H9 (cell line): Measurements from ENCODE around the gene MAP3K5. TPM values are rescaled to one million over a fixed set of nuclear protein-coding genes. Genes with fewer than 3 reads are reported as not detected.

Experiments used
- DNase-seq: peaks from one replicate; pipeline ENCODE4 v3.0.0-alpha.2; 2017
- H2AFZ ChIP-seq: one replicate; pipeline ENCODE4 v1.6.1; 2013; ENCODE audit warnings: mild to moderate bottlenecking, low read length, control low read depth, moderate library complexity
- H2AK5ac ChIP-seq: 2 replicates; pipeline ENCODE4 v1.6.1; 2013; ENCODE audit warnings: low read length, control low read depth, mixed read lengths; ENCODE audit not compliant: insufficient read length
- H2BK120ac ChIP-seq: one replicate; pipeline ENCODE4 v1.6.1; 2013; ENCODE audit warnings: low read depth, mild to moderate bottlenecking, low read length, control low read depth, inconsistent platforms; ENCODE audit not compliant: poor library complexity, severe bottlenecking
- H2BK12ac ChIP-seq: 2 replicates; pipeline ENCODE4 v1.6.1; 2013; ENCODE audit warnings: low read length, control low read depth, mixed read lengths, low read depth; ENCODE audit not compliant: insufficient read length
- H2BK15ac ChIP-seq: 2 replicates; pipeline ENCODE4 v1.6.1; 2013; ENCODE audit warnings: low read depth, low read length, control low read depth
- H2BK20ac ChIP-seq: one replicate; pipeline ENCODE4 v1.6.1; 2013; ENCODE audit warnings: low read depth, mild to moderate bottlenecking, low read length, control low read depth, inconsistent platforms; ENCODE audit not compliant: poor library complexity, severe bottlenecking
- H2BK5ac ChIP-seq: 2 replicates; pipeline ENCODE4 v1.6.1; 2013; ENCODE audit warnings: low read length, control low read depth, mixed read lengths; ENCODE audit not compliant: insufficient read length
- H3K14ac ChIP-seq: 2 replicates; pipeline ENCODE4 v1.6.1; 2013; ENCODE audit warnings: low read length, control low read depth; ENCODE audit not compliant: insufficient read depth
- H3K18ac ChIP-seq: 2 replicates; pipeline ENCODE4 v1.6.1; 2013; ENCODE audit warnings: low read depth, mild to moderate bottlenecking, mixed read lengths, low read length, control low read depth; ENCODE audit not compliant: insufficient read length
- H3K23ac ChIP-seq: 2 replicates; pipeline ENCODE4 v1.6.1; 2013; ENCODE audit warnings: low read length, control low read depth, mixed read lengths, low read depth; ENCODE audit not compliant: insufficient read length
- H3K23me2 ChIP-seq: 2 replicates; pipeline ENCODE4 v1.6.1; 2013; ENCODE audit warnings: low read depth, mild to moderate bottlenecking, mixed read lengths, low read length, control low read depth; ENCODE audit not compliant: insufficient read length, poor library complexity, severe bottlenecking
- H3K27ac ChIP-seq: 2 replicates; pipeline ENCODE4 v1.5.1; 2013; ENCODE audit warnings: low read length, control low read depth, mixed read lengths, low read depth; ENCODE audit not compliant: insufficient read length
- H3K27me3 ChIP-seq: 2 replicates; pipeline ENCODE4 v1.6.1; 2013; ENCODE audit warnings: low read length, control low read depth, inconsistent platforms; ENCODE audit not compliant: insufficient read depth
- H3K4ac ChIP-seq: 2 replicates; pipeline ENCODE4 v1.6.1; 2013; ENCODE audit warnings: low read depth, mild to moderate bottlenecking, control low read depth, inconsistent platforms, low read length, moderate library complexity
- H3K4me1 ChIP-seq: 2 replicates; pipeline ENCODE4 v1.6.1; 2013; ENCODE audit warnings: low read length, control low read depth, inconsistent platforms; ENCODE audit not compliant: insufficient read depth
- H3K4me2 ChIP-seq: 2 replicates; pipeline ENCODE4 v1.6.1; 2013; ENCODE audit warnings: low read length, control low read depth, mixed read lengths; ENCODE audit not compliant: insufficient read length, insufficient read depth
- H3K56ac ChIP-seq: 2 replicates; pipeline ENCODE4 v1.6.1; 2013; ENCODE audit warnings: low read depth, mild to moderate bottlenecking, mixed read lengths, low read length, control low read depth; ENCODE audit not compliant: insufficient read length
- H3K79me1 ChIP-seq: 2 replicates; pipeline ENCODE4 v1.6.1; 2013; ENCODE audit warnings: low read depth, mild to moderate bottlenecking, moderate library complexity, low read length, control low read depth, inconsistent platforms; ENCODE audit not compliant: insufficient read depth, poor library complexity, severe bottlenecking
- H3K79me2 ChIP-seq: 2 replicates; pipeline ENCODE4 v1.6.1; 2013; ENCODE audit warnings: low read length, control low read depth, inconsistent platforms; ENCODE audit not compliant: insufficient read depth
- H3K9ac ChIP-seq: 2 replicates; pipeline ENCODE4 v1.6.1; 2013; ENCODE audit warnings: low read length, control low read depth, mixed read lengths; ENCODE audit not compliant: insufficient read length; ENCODE audit errors: extremely low read depth
- H3K9me3 ChIP-seq: one replicate; pipeline ENCODE4 v1.6.1; 2013; ENCODE audit warnings: low read depth, low read length, inconsistent platforms; ENCODE audit not compliant: control insufficient read depth
- H3T11ph ChIP-seq: one replicate; pipeline ENCODE4 v1.6.1; 2013; ENCODE audit warnings: mild to moderate bottlenecking, low read length, control low read depth, inconsistent platforms
- H4K20me1 ChIP-seq: one replicate; pipeline ENCODE4 v1.6.1; 2013; ENCODE audit not compliant: control insufficient read depth, insufficient read length, insufficient read depth
- H4K5ac ChIP-seq: 2 replicates; pipeline ENCODE4 v1.6.1; 2013; ENCODE audit warnings: low read depth, mild to moderate bottlenecking, mixed read lengths, low read length, control low read depth; ENCODE audit not compliant: insufficient read length
- H4K8ac ChIP-seq: replicated peaks from 2 replicates; pipeline ENCODE4 v1.6.1; 2013; ENCODE audit warnings: low read length, control low read depth, mixed read lengths, low read depth; ENCODE audit not compliant: insufficient read length
- H4K91ac ChIP-seq: 2 replicates; pipeline ENCODE4 v1.6.1; 2013; ENCODE audit warnings: low read depth, mild to moderate bottlenecking, moderate library complexity, mixed read lengths, low read length, control low read depth; ENCODE audit not compliant: insufficient read length
- H3K27ac Mint-ChIP-seq, 3 experiments: 2 replicates in 2 of 3; 3 replicates in 1 of 3; pipeline ENCODE4 v1.8.0; 2020 to 2021; ENCODE audit warnings: mixed read lengths in 3 of 3, mild to moderate bottlenecking in 1 of 3, moderate library complexity in 1 of 3
- H3K27me3 Mint-ChIP-seq: 2 replicates; pipeline ENCODE4 v1.8.0; 2021; ENCODE audit warnings: low read depth, mild to moderate bottlenecking, moderate library complexity, mixed read lengths
- H3K36me3 Mint-ChIP-seq, 3 experiments: 2 replicates in 2 of 3; 3 replicates in 1 of 3; pipeline ENCODE4 v1.8.0; 2020 to 2021; ENCODE audit warnings: low read depth in 3 of 3, mixed read lengths in 3 of 3; ENCODE audit not compliant: insufficient read depth in 1 of 3
- H3K4me1 Mint-ChIP-seq, 2 experiments: 2 replicates each; pipeline ENCODE4 v1.8.0; 2020; ENCODE audit warnings: mixed read lengths in 2 of 2
- H3K4me3 Mint-ChIP-seq, 2 experiments: 2 replicates in 1 of 2; 3 replicates in 1 of 2; pipeline ENCODE4 v1.8.0; 2020 to 2021; ENCODE audit warnings: mild to moderate bottlenecking in 2 of 2, mixed read lengths in 2 of 2, moderate library complexity in 1 of 2
- H3K9me3 Mint-ChIP-seq, 2 experiments: 2 replicates in 1 of 2; 3 replicates in 1 of 2; pipeline ENCODE4 v1.8.0; 2020; ENCODE audit warnings: mild to moderate bottlenecking in 2 of 2, mixed read lengths in 2 of 2, moderate library complexity in 1 of 2
- WGBS: extraction: QIAGEN DNeasy Blood & Tissue Kit; methylation state at CpG from one replicate; pipeline ENCODE4 v1.1.7; 2013; ENCODE audit warnings: missing lambda C conversion rate, low lambda C conversion rate, mixed read lengths; ENCODE audit not compliant: insufficient read length; ENCODE audit errors: extremely low coverage; 5-methylcytosine and 5-hydroxymethylcytosine counted together
- total RNA-seq: library from RNA; stranded (reverse); gene quantifications from 2 replicates; pipeline ENCODE4 v1.2.1, GENCODE V29; 2021
- TF ChIP-seq, protein P1 (sequence below): fragments of 200-600 bp; sonication (generic); conservative IDR thresholded peaks from 3 replicates; pipeline ENCODE4 v1.8.0; 2021; ENCODE audit warnings: antibody characterized with exemption, mild to moderate bottlenecking

MAP3K5 gene
- total RNA-seq, 1 experiment from 2014 or later: 1.6 TPM

DNA sequence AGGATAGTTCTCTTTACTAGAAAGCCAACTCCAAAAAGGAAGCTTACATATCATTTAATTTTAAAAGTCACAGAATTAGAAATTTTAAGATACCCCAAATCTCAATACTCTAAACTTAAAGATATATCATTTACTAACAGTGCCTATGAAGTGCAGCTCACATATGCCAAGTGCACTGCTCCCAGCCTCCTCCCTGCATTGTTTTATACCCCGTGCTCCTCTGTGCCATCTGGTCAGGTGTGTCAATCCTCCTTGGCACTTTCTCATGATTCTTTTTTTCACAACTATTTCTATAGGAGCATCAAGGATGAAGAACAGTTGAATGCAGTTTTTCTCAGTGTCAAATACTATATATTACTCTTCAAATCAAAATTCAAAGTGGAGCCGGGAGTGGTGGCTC lies 250.9 kb downstream of the MAP3K5 start:
- peaks cover 0 to 4% (median 3%) of the 10 kb centered on the region in 3 experiments; a peak in 3 of 7 replicates for H3K36me3 Mint-ChIP-seq
- no peak overlapping the region for H4K8ac ChIP-seq
- H3K27me3 Mint-ChIP-seq: no peaks in the 10 kb centered on the region
- no peak overlapping the region for H3K56ac ChIP-seq
- peaks cover 51 to 54% of the 10 kb centered on the region in 2 experiments for H3K4me1 Mint-ChIP-seq
- no peak overlapping the region for H3K14ac ChIP-seq
- no peak overlapping the region for H3K4me3 Mint-ChIP-seq
- no peak for DNase-seq
- H2AFZ ChIP-seq: no peak overlapping the region
- H3K9ac ChIP-seq: no peak overlapping the region
- H3K27ac Mint-ChIP-seq: no peak overlapping the region
- WGBS: no CpG with 5 or more reads among the region's 2 CpGs
- no peak overlapping the region for H3K4ac ChIP-seq
- H2BK120ac ChIP-seq: no peak overlapping the region
- H3K79me1 ChIP-seq: peaks cover 17% of the 10 kb centered on the region
- H2BK12ac ChIP-seq: no peak overlapping the region
- no peaks in the 10 kb centered on the region for H3K27me3 ChIP-seq
- H4K91ac ChIP-seq: no peak overlapping the region
- no peak overlapping the region for H3K18ac ChIP-seq
- peaks cover 12% of the 10 kb centered on the region; the same call in 1 of the 2 replicates for H3K4me1 ChIP-seq
- no peaks in the 10 kb centered on the region for H3K23me2 ChIP-seq
- no peaks in the 10 kb centered on the region for H3K9me3 Mint-ChIP-seq
- H3K4me2 ChIP-seq: no peak overlapping the region
- H3K79me2 ChIP-seq: peaks cover 14% of the 10 kb centered on the region; the same call in 1 of the 2 replicates
- H2BK5ac ChIP-seq: no peak overlapping the region
- no peaks in the 10 kb centered on the region for H3K9me3 ChIP-seq
- H3K27ac ChIP-seq: no peak overlapping the region
- no peak overlapping the region for H2BK20ac ChIP-seq
- H2AK5ac ChIP-seq: no peak overlapping the region
- no peak overlapping the region for H4K5ac ChIP-seq
- H4K20me1 ChIP-seq: peaks cover 2% of the 10 kb centered on the region
- H3T11ph ChIP-seq: no peak overlapping the region
- no peak overlapping the region for H2BK15ac ChIP-seq
- TF ChIP-seq, protein P1, sequence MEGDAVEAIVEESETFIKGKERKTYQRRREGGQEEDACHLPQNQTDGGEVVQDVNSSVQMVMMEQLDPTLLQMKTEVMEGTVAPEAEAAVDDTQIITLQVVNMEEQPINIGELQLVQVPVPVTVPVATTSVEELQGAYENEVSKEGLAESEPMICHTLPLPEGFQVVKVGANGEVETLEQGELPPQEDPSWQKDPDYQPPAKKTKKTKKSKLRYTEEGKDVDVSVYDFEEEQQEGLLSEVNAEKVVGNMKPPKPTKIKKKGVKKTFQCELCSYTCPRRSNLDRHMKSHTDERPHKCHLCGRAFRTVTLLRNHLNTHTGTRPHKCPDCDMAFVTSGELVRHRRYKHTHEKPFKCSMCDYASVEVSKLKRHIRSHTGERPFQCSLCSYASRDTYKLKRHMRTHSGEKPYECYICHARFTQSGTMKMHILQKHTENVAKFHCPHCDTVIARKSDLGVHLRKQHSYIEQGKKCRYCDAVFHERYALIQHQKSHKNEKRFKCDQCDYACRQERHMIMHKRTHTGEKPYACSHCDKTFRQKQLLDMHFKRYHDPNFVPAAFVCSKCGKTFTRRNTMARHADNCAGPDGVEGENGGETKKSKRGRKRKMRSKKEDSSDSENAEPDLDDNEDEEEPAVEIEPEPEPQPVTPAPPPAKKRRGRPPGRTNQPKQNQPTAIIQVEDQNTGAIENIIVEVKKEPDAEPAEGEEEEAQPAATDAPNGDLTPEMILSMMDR: no peak
- no peak overlapping the region for H3K23ac ChIP-seq
